ENCODE measurements around the gene SPATA2L.
A peak's percentile ranks its signal among the peaks of the same experiment; 100 is the strongest.
"Not testable (repeated sequence)": the region's sequence is repeated elsewhere in the genome, so short reads cannot be mapped to it uniquely, and the experiment has no call there.

Gene SPATA2L

DNA sequence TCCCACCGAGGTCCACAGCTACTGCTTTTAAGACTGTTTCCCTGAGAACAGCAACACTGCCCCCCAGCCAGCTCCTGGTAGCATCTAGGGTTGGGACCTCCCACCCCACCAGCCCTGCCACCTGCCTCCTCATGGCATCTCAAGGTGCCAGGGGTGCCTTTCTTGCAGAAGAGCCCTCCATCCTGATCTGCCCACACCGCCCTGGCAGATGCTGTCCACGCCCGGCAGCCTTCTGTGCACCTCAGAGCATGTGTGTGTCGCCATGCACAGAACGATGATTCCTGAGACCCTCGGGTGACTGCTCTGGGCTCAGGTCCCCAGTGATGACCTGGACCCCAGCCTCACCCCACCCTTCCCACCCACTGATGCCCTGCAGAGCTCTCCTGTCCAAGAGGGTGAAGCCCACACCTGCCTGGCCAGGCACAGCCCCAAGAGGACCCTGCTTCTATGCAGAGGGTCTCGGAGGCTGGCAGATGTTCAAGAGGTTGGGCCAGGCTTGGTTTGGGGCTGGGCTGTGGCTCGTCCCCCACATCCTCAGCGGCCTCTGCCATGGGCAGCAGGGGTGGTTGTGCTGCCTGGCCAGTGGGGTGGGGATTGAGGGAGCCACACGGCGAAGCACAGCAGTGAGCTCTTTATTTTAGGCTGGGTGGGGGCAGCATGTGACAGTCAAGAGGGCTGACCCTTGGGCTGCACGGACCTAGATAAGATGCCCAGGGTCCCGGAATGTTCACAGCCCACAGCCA is 5.2 kb upstream of the SPATA2L start:
- TF ChIP-seq POLR2A (IDR thresholded peaks at IDR 0.05; ENCODE audit: low read length) (no peak), GATA1 (IDR thresholded peaks at IDR 0.05; ENCODE audit: low read depth, low read length) (no peak)
- no peak for DNase-seq

DNA sequence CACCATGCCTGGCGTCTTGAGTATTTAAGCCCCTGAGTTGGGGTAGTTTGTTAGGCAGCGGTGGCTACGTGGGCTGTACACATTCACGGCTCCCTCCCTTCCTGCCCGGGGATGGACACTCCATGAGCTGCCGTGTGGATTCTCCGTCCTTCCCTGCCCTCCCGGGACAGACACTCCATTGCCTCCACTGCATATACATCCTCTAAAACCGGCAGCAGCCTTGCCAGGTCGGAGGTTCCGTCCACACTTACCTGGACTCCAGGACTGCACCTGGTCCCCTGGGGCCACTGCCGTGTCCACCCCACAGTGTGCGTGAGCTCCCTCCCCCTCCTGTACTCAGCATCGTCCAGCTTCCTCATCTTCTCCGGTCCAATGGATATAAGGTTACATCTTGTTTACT is 3.5 kb upstream of the SPATA2L start:
- no peak for DNase-seq
- TF ChIP-seq GATA1 (IDR thresholded peaks at IDR 0.05; ENCODE audit: low read depth, low read length) (no peak), POLR2A (IDR thresholded peaks at IDR 0.05; ENCODE audit: low read length) (no peak)

DNA sequence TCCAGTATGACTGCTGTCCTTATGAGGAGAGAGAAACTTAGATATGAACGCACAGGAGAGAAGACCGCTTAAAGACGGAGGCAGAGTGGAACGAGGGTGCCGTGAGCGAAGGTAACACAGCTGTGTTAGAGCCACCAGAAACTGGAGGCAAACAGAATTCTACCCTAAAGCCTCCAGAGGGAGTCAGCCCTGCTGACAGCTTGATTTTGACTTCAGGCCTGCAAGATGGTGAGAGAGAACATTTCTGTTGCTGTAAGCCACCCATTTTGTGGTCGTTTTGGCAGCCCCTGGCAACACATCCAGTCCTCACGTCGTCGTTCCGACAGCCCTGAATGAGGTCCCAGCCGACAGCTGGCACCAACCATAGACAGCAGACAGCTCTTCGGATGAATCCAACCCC is 2.8 kb upstream of the SPATA2L start:
- no peak for DNase-seq
- no peak for TF ChIP-seq GATA1 (IDR thresholded peaks at IDR 0.05; ENCODE audit: low read depth, low read length)
- TF ChIP-seq POLR2A (IDR thresholded peaks at IDR 0.05; ENCODE audit: low read length) = no peak

DNA sequence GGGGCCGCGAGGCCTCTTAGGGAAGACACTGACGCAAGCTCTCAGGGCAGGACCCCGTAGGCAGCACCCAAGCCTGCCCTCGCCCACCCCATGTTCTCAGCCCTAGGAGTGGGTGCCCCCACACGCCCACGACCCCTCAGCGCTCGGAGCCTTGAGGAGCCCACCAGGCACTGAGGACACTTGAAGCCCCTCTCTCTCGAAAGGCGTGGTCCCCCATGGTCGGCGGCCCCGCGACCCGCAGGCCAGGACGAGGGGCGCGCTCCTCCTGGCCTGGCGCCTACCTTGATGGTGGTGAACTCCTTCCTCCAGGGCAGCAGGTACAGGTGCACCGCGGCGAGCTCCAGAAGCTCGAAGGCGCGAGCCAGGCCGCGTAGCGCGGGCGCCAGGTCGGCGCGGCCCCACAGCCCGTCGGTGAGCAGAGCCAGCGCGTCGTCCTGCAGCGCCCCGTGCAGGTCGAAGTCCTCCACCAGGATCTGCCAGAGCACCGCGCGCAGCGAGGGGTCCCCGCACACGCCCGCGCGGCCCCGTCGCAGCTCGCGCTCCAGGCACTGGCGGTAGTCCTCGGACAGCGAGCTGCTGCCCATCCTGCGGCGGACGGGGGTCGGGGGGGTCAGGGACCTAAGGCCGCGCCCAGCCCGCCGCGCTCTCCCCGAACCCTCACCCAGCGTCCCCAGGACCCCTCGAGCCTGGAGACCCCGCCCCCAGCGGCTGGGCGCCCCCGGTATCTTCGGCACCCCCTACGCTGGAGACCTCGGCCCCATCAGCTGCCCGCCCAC is 668 bp downstream of the SPATA2L start:
- TF ChIP-seq GATA1 (IDR thresholded peaks at IDR 0.05; ENCODE audit: low read depth, low read length) (no peak), POLR2A (IDR thresholded peaks at IDR 0.05; ENCODE audit: low read length) (no peak)
- DNase-seq = peak; percentile 78 to 79

DNA sequence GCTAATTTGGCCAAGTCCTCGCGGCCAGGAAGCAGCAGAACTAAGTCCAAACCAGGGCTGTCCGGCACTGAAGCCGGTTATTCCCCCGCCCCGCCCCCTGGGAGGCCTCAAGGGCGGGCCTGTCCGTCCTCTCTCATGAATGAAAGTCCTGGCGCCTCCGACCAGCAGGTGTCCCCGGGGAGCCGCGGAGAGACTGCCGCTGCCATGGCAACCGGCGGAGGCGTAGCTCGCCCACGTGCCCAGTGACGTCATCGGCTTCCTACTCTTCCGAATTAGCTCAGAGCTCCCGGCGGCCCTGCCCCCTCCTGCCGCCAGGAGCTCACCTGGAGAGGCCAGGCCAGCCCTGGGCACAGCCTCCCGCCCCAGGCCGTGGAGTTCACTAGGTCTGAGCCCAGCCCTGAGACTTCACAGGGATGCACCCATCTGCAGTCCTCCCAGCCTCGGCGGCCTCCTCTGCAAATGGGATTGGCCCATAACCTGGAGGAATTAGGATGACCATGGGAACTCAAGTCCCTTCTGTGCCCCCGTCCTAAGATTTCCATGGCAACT is 1.3 kb downstream of the SPATA2L start:
- DNase-seq = peak; percentile 97 to 99
- TF ChIP-seq GATA1 (IDR thresholded peaks at IDR 0.05; ENCODE audit: low read depth, low read length) = no peak
- TF ChIP-seq POLR2A (IDR thresholded peaks at IDR 0.05; ENCODE audit: low read length) = no peak

DNA sequence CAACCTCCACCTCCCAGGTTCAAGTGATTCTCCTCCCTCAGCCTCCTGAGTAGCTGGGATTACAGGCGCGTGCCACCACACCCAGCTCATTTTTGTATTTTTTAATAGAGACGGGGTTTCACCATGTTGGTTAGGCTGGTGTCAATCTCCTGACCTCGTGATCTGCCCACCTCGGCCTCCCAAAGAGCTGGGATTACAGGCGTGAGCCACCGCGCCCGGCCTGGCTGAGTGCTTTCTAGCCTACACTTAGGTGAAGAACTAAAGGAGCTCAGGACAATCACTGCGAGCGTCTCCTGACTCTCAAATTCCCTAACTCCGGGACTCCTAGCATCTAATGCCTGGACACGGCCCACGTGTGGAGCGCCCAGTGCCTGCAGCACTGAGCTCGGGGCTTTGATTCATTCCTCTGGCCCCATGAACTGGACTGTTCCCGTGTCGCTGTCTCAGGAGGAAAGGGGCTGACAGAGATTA is 1.8 kb downstream of the SPATA2L start:
- DNase-seq = not testable (repeated sequence)

DNA sequence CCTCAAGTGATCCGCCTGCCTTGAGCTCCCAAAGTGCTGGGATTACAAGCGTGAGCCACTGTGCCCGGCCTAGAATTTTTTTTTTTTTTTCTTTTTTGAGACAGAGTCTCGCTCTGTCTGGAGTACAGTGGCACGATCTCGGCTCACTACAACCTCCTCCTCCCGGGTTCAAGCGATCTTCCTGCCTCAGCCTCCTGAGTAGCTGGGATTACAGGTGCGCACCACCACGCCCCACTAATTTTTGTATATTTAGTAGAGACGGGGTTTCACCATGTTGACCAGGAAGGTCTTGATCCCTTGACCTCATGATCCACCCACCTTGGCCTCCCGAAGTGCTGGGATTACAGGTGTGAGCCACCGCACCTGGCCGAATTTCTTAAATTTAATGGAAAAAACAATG is 2.8 kb downstream of the SPATA2L start:
- DNase-seq = not testable (repeated sequence)

DNA sequence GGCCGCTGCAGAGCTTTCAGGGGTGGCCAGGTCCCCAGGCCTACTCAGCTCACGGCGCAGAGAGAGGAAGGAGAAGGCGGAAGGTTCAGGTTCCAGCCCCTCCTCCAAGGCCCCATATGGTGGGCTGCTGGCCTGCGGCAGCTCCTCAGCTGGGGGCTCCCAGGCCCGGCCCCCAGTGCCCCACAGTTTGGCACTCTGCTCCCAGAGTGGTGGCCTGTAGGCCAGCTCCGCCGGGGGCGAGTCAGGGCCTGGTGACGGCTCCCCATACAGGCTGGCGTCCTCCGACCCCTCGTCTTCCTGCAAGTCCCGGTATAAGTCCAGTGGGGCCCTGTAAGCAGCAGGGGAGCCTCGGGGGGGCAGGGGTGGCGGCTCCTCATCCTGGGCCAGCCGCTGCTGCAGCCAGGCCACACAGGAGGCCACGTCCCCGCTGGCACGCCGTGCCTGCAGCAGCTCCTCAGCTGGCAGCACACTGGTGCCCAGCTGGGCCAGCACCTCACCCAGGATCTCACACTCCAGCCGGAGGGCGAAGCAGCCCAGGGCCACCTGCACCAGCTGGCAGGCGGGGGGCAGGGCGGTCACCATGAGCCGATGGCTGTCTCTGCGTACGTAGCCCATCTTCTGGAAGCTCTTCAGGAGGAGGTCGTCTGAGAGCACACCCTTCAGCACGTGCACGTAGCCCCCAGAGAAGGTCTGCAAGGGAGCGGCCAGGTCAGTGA is 3.7 kb downstream of the SPATA2L start:
- no peak for TF ChIP-seq GATA1 (IDR thresholded peaks at IDR 0.05; ENCODE audit: low read depth, low read length)
- DNase-seq = no peak

DNA sequence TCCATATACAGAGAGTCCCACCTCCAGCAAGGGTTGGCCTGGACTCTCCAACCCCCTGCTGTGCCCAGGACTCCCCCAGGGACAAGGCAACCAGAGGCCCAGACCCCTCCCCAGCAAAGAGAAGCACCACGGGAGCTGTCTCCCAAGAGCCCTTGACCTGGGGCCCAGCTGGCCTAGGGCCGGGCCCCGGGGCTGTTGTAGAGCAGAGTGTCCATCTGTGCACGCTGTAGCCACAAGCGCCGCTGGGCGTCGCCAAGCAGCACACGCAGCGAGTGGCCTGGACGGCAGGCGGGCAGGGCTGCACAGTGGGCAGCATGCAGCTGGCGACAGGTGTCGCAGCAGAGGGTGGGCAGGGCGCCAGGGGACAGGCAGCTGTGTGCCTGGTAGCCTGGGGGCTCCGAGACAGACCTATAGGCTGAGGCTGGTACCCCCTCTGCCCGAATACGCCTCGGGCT is 4.3 kb downstream of the SPATA2L start:
- TF ChIP-seq POLR2A (IDR thresholded peaks at IDR 0.05; ENCODE audit: low read length) (no peak), GATA1 (IDR thresholded peaks at IDR 0.05; ENCODE audit: low read depth, low read length) (no peak)
- DNase-seq = no peak

DNA sequence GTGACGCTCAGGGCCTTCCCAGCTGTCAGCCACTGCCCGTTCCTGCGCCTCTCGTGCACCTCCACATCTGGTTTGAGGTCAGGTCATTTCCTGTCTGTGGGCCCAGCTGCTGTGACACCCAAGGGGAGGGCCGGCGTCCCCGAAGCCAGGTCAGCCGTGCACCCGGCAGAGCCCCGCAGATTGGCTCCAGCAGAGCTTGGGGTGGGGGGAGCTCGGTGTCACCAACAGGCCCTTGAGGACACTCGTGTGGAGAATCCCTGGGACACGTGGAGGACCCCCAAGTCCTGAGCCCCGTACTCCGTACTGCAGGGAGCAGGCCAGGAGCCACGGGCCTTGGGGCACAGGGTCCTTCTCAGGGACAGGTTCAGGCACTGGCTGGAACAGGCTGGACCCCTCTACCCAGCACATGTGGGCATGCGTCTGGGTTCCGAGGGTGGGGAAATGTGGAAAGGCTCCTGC is 4.8 kb downstream of the SPATA2L start:
- peak; percentile 21 for TF ChIP-seq POLR2A (IDR thresholded peaks at IDR 0.05; ENCODE audit: low read length)
- TF ChIP-seq GATA1 (IDR thresholded peaks at IDR 0.05; ENCODE audit: low read depth, low read length) = no peak
- no peak for DNase-seq

DNA sequence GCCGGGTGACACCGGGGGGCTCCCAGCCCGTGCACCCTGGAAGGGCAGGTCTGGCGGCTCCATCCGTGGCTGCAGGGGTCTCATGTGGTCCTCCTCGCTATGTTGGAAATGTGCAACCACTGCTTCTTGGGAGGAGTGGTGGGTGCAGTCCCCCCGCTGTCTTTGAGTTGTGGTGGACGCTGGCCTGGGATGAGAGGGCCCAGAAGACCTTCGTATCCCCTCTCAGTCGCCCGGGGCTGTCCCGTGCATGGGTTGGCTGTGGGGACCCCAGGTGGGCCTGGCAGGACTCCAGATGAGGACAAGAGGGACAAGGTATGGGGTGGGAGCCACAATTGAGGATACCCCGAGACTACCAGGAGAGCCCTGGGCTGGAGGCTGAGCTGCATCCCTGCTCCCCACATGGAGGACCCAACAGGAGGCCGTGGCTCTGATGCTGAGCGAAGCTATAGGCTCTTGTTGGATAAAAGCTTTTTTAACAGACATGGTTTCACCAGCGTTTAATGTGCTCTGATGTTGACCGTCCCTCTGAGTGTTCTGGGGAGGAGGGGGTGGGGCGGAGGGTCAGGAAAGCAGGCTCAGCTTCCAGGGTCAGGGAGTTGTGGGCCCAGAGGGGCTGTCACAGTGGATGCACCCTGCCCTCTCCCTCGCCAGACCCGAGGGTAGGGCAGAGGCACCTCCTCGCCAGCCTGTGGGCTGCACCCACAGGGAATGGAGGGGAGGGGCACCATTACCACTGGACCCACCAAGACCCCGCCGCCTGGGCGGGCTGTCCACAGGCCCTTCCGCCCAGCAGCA is 5.4 kb downstream of the SPATA2L start:
- TF ChIP-seq GATA1 (IDR thresholded peaks at IDR 0.05; ENCODE audit: low read depth, low read length) (no peak), POLR2A (IDR thresholded peaks at IDR 0.05; ENCODE audit: low read length) (no peak)
- no peak for DNase-seq

DNA sequence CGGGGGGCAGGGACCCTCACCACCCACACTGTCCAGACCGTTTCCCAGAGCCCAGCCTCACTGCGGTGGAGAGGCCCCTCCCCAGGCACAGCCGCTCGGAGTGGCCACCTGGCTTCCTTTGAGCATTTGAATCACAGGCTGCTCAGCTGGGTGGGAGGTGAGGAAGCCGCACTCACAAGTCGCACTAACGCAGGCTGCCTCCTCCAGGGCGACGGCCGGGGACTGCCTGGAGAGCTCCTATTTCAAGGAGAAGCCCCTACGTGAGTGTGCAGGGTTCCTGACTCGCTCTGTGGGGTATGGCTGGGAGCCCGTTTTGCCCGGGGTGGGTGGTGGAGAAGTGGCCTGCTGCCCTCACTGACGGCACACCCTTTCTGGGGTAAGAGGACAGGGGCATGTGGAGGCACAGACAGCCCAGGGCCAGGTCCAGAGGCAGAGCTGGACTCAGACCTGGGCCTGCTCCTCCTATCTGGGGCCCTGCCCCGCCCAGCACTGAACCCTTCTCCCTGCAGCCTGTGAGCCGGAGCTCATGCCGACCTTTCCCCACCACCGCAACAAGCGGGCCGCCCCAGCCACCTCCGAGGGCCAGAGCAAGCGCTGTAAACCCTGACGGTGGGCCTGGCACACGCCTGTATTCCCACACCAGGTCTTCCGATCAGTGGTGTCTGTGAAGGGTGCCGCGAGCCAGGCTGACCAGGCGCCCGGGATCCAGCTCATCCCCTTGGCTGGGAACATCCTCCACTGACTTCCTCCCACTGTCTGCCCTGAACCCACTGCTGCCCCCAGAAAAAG is 6.2 kb downstream of the SPATA2L start:
- no peak for DNase-seq
- TF ChIP-seq GATA1 (IDR thresholded peaks at IDR 0.05; ENCODE audit: low read depth, low read length) (no peak), POLR2A (IDR thresholded peaks at IDR 0.05; ENCODE audit: low read length) (peak; percentile 24)

DNA sequence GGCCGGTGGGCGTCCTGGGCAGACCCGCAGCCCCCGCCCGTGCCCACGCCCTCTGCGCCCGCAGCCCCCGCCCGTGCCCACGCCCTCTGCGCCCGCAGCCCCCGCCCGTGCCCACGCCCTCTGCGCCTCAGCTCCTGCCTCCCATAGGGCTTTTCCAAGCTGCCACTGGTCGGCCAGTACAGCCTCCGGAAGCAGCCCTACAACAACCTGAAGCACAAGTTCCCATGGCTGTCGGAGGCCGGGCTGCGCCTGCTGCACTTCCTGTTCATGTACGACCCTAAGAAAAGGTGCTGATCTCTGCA is 6.8 kb downstream of the SPATA2L start:
- DNase-seq = not testable (repeated sequence)

All from erythroblast (primary cell).